Gastrocnemius medialis (tissue), 4 donors: ENCODE data around the gene CLMP. TPM values are rescaled to one million over a fixed set of nuclear protein-coding genes. Genes with fewer than 3 reads are reported as not detected.

Experiments
- ATAC-seq, 2 donors: fragments of 150-250 bp; one replicate each; pipeline ENCODE4 v1.9.1; 2016
- DNase-seq, 2 donors: peaks; one replicate each; pipeline ENCODE4 v3.0.0-alpha.2; 2019
- H3K27ac ChIP-seq, 4 donors: fragments of 200-600 bp; sonication (generic); 1 replicate in 1 of 4; 2 replicates in 3 of 4; pipeline ENCODE4 v1.5.1; 2016 to 2018; ENCODE audit warnings: mild to moderate bottlenecking in 2 of 4, moderate library complexity in 1 of 4
- H3K27me3 ChIP-seq, 3 donors: fragments of 200-600 bp; sonication (generic) in 2 of 3; 1 replicate in 1 of 3; 2 replicates in 2 of 3; pipeline versions ENCODE4 v1.5.1 to v1.6.0; 2016 to 2019; ENCODE audit warnings: mild to moderate bottlenecking in 1 of 3, moderate library complexity in 1 of 3
- H3K36me3 ChIP-seq, 2 donors: fragments of 200-600 bp; sonication (generic) in 1 of 2; one replicate each; pipeline ENCODE4 v1.5.1; 2017 to 2018
- H3K4me1 ChIP-seq, 2 donors: fragments of 200-600 bp; sonication (generic) in 1 of 2; one replicate each; pipeline ENCODE4 v1.5.1; 2016 to 2017; ENCODE audit warnings: mild to moderate bottlenecking in 2 of 2
- H3K4me3 ChIP-seq, 4 donors: fragments of 200-600 bp; sonication (generic) in 3 of 4; 1 replicate in 1 of 4; 2 replicates in 3 of 4; pipeline ENCODE4 v1.5.1; 2016 to 2019; ENCODE audit warnings: mild to moderate bottlenecking in 2 of 4
- H3K9me3 ChIP-seq, 3 donors: fragments of 200-600 bp; sonication (generic) in 2 of 3; 1 replicate in 1 of 3; 2 replicates in 2 of 3; pipeline ENCODE4 v1.5.1; 2016 to 2019
- CTCF ChIP-seq, 5 experiments: fragments of 450-650 bp in 3 of 5; fragments of 200-600 bp in 2 of 5; sonication (generic) in 2 of 5; IDR thresholded peaks in 4 of 5; conservative IDR thresholded peaks in 1 of 5; 1 replicate in 4 of 5; 2 replicates in 1 of 5; pipeline ENCODE4 v1.5.1; 2016 to 2019; ENCODE audit warnings: antibody characterized with exemption in 5 of 5, mild to moderate bottlenecking in 3 of 5, moderate library complexity in 3 of 5
- POLR2A ChIP-seq, 2 donors: fragments of 450-650 bp; IDR thresholded peaks; one replicate each; pipeline ENCODE4 v1.6.1; 2017; ENCODE audit warnings: antibody characterized with exemption in 2 of 2, mild to moderate bottlenecking in 2 of 2, moderate library complexity in 2 of 2
- in situ Hi-C, 4 donors: fragments of 200-750 bp; cut with MboI; loops; one replicate each; pipeline versions ENCODE4 v1.15.0 to v1.8.0; 2017; ENCODE audit warnings: low sequenced_read_pairs in 4 of 4
- intact Hi-C: fragments of 100-400 bp; cut with DNase I; formaldehyde crosslinking; loops from one replicate; pipeline ENCODE4 v1.15.1; 2023; ENCODE audit warnings: low total_unique reads
- total RNA-seq, 4 donors: library from RNA; depleted of rRNA; stranded (reverse); fragments of >200 nt; gene quantifications; one replicate each; pipeline versions ENCODE4 v1.1.0 to v1.2.3, GENCODE V29; 2016

The CLMP gene
- total RNA-seq, 4 donors from 2014 or later = 2.3 to 12.5 (median 4.4) TPM

DNA sequence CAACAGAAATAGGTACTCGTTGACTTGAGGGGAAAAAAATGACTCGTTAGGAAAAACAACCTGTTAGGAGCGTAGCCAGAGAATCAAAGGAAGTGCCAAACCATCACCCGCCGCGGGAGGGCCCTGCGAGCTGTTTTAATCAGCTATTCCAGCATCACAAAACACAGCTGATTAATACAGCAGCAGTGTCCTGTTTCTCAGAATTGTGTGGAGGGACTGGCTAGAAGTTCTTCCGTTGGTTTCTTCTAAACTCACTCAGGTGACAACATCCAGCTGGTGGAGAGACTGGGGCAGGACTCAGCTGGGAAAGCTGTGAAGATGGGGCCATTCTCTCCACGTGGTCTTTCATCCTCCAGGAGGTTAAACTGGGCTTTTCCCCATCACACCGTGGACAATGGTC is 161.2 kb downstream of the CLMP start:
- Histone ChIP-seq H3K27me3 (no peaks in the 10 kb centered on the region), H3K4me3 (no peak overlapping the region), H3K4me1 (no peaks in the 10 kb centered on the region), H3K9me3 (no peaks in the 10 kb centered on the region), H3K27ac (no peak overlapping the region), H3K36me3 (no peaks in the 10 kb centered on the region)
- in situ Hi-C loops (loop anchor here in 1 of 4 donors (25.0 kb wide), 1 partner anchor 447 kb away; no protein-coding TSS in a partner anchor), intact Hi-C loops (no loop called here)
- no peak for TF ChIP-seq POLR2A (IDR thresholded peaks at IDR 0.05)
- no peak for TF ChIP-seq CTCF (IDR thresholded peaks at IDR 0.05 in 4 of 5, conservative IDR thresholded peaks at IDR 0.05 in 1 of 5)
- ATAC-seq (no peak), DNase-seq (no peak)

DNA sequence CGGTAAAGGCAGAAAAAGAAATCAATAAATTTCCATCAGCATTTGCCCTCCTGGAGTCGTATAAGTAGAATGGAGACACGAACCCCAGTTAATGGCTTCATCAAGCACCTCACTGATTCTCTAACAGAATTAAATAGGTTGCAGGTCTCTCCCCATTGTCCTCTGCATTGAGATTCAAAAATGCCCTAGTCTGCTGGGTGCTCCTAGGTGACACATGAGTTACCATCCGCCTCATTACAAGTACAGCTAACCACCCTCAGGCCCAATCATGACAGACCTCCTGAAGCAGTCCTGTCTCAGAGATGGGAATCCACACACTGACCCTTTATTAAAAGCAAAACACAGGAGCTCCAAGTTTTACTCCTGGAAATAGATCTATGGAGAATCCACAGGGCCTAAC is 164.5 kb downstream of the CLMP start:
- no peaks in the 10 kb centered on the region for H3K36me3 ChIP-seq
- ATAC-seq (no peak), DNase-seq (no peak)
- intact Hi-C loops (no loop called here), in situ Hi-C loops (loop anchor here in 1 of 4 donors (25.0 kb wide), 1 partner anchor 443 kb away; no protein-coding TSS in a partner anchor)
- no peak overlapping the region for H3K4me3 ChIP-seq
- no peak for TF ChIP-seq POLR2A (IDR thresholded peaks at IDR 0.05)
- no peak for TF ChIP-seq CTCF (IDR thresholded peaks at IDR 0.05 in 4 of 5, conservative IDR thresholded peaks at IDR 0.05 in 1 of 5)
- H3K9me3 ChIP-seq = no peaks in the 10 kb centered on the region
- H3K4me1 ChIP-seq = no peaks in the 10 kb centered on the region
- no peak overlapping the region for H3K27ac ChIP-seq
- H3K27me3 ChIP-seq = no peaks in the 10 kb centered on the region

DNA sequence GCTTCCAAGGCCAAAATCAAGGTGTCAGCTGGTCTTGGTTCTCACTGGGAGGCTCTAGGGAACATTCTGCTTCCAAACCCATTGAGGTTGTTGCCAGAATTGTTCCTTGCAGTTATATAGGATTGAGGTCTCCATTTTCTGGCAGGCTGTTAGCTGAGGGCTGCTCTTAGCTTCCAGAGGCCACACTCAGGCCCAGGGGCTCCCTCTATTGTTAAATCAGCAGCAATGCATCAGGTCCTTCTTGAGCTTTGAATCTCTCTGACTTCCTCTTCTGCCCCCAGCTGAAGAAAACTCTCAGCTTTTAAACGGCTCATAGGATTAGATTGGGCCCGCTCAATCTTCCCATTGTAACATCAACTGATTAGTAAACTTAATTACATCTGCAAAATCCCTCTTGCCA is 174.1 kb downstream of the CLMP start:
- Histone ChIP-seq H3K27ac (no peak overlapping the region), H3K4me3 (no peak overlapping the region), H3K36me3 (no peaks in the 10 kb centered on the region), H3K4me1 (no peaks in the 10 kb centered on the region), H3K9me3 (no peaks in the 10 kb centered on the region), H3K27me3 (peaks cover 0 to 11% (median 0%) of the 10 kb centered on the region in 3 donors)
- DNase-seq (no peak), ATAC-seq (no peak)
- TF ChIP-seq CTCF (IDR thresholded peaks at IDR 0.05 in 4 of 5, conservative IDR thresholded peaks at IDR 0.05 in 1 of 5) (no peak), POLR2A (IDR thresholded peaks at IDR 0.05) (no peak)
- intact Hi-C loops = loop anchor here (10.0 kb wide), 1 partner anchor 156 kb away; no protein-coding TSS in a partner anchor
- in situ Hi-C loops = loop anchor here in 1 of 4 donors (10.0 kb wide), 1 partner anchor 156 kb away; no protein-coding TSS in a partner anchor

Other genes starting within 250 kb of the CLMP start
- gene BSX, start 213.4 kb downstream of the CLMP start, total RNA-seq = not detected
- gene HSPA8, start 133.1 kb downstream of the CLMP start, total RNA-seq = 1,000 to 10,000 TPM; 1,017 to 1,596 (median 1,399) TPM
- 1 to 10 TPM; 2.1 to 7.8 (median 3.2) TPM for gene GRAMD1B, start 235.0 kb upstream of the CLMP start, total RNA-seq